KOPT-K1 (cell line): ENCODE data around the gene MFF.

Source experiments
- H3K27ac ChIP-seq: fragments of 200-600 bp; sonication (generic); 2 replicates; pipeline ENCODE4 v1.5.1; 2016; ENCODE audit warnings: antibody characterized with exemption, mild to moderate bottlenecking, low read depth, low read length; ENCODE audit not compliant: poor library complexity, severe bottlenecking
- H3K36me3 ChIP-seq: fragments of 200-600 bp; sonication (generic); 2 replicates; pipeline ENCODE4 v1.5.1; 2017; ENCODE audit warnings: antibody characterized with exemption, mild to moderate bottlenecking, low read length, moderate library complexity; ENCODE audit not compliant: insufficient read depth
- H3K9me3 ChIP-seq: fragments of 200-600 bp; sonication (generic); 2 replicates; pipeline ENCODE4 v1.5.1; 2017; ENCODE audit warnings: antibody characterized with exemption, low read length, mild to moderate bottlenecking; ENCODE audit not compliant: insufficient read depth, poor library complexity, severe bottlenecking

MFF gene

DNA sequence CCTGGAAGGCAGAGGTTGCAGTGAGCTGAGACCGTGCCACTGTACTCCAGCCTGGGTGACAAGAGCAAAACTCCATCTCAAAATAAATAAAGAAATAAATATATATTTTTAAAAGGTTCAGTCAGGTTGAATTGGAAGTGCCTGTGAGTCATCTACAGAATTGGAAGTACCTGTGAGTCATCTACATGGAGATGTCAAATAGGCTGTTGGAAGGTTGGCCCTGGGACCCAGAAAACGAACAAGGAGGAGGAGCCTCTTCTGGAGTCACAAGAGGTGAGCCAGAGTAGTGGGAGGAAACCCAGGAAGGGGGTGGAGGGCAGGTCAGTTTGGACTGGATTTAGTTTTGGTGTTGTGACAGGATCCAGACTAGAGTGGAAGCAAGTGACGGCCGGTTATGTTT is 77.9 kb downstream of the MFF start:
- Histone ChIP-seq H3K9me3 (no peaks in the 10 kb centered on the region), H3K27ac (no peak overlapping the region)

DNA sequence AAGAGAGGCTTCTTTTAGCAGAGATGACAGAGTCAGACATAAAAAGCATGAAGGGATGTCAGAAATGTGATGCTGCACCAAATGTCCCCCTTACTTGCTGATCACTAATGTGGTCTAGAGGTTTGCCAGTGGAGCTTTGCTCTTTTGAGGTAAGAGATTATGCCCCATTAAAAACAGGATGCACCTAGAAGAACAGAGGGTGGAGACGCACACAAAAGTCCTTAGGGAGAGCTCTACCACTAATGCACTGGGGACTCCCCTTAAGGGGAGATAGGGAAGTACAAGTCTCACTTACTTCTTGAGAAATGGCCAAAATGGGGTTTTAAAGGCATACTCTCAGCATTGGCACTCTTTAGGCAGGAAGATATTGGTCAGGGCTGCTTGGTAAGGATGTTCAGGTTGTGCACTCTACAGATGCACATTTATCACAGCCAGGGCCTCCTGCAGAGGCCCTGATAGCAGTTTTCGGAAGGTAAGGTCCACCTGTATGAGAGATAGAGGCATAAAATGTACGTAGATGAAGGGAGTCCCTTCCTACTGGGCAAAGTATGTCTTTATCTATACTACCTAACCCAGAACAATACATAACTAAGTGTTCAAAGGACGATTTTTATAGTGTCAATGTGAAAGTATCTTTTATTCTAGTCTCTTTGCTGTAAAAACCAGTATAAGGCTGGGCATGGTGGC is 79.7 kb downstream of the MFF start:
- Histone ChIP-seq H3K9me3 (no peaks in the 10 kb centered on the region), H3K36me3 (no peaks in the 10 kb centered on the region), H3K27ac (no peak overlapping the region)

More for the DNA sequence above, 77.9 kb downstream of the MFF start:
- H3K36me3 ChIP-seq: no peaks in the 10 kb centered on the region

DNA sequence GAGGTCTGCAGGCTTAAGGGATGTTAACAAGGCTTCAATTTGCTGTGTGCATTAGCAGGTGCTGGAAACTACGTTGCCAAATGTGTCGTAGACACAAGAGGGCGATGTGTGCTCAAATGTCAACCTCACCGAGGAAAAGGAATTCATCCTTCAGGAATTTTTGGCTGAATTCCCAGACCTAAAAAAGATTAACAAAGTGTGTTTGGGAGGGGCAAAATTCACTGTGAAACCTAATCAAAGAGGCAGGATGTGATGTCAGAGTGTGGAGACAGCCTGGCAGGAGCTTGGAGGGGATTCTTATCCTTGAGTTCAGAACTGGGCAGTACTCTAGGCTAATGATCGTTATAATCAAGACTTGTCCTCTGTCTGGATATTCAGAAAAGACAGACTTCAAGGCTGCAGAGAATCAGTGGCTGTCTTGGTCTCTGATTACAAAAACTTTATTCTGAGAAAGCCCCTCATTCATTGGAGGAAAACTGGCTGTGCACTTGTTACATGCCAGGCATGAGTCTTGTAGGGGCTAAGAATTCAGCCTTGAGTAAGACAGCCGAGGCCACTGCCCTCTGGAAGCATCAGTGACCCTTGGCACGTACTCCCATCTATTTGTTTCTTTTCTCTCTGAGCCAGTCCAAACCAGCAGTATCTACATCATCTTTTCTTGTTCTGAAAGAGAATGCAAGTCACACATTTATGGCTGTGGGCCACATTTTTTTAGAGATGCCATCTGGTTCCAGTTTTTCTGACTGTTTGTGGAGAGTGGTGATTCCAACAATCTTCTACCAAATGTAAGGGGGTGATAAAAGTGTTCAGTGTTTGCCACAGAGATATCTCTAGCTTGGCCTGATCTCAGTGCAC is 81.4 kb downstream of the MFF start:
- Histone ChIP-seq H3K9me3 (no peaks in the 10 kb centered on the region), H3K27ac (no peak overlapping the region), H3K36me3 (no peaks in the 10 kb centered on the region)
